Thoracic aorta (tissue), 2 donors: Measurements from ENCODE around the gene SAMD1. TPM values are rescaled to one million over a fixed set of nuclear protein-coding genes. Genes with fewer than 3 reads are reported as not detected.

Source experiments
- ATAC-seq: fragments of 150-250 bp; one replicate; pipeline ENCODE4 v1.8.0; 2017; ENCODE audit warnings: low read depth; ENCODE audit not compliant: insufficient number of reproducible peaks, low FRiP score
- DNase-seq: peaks from one replicate; pipeline ENCODE4 v3.0.0-alpha.2; 2020; ENCODE audit warnings: low spot score
- H3K27ac ChIP-seq, 2 donors: fragments of 200-600 bp; sonication (generic); 1 replicate in 1 of 2; 2 replicates in 1 of 2; pipeline ENCODE4 v1.5.1; 2016; ENCODE audit warnings: mild to moderate bottlenecking in 2 of 2, moderate library complexity in 2 of 2
- H3K27me3 ChIP-seq: fragments of 200-600 bp; sonication (generic); replicated peaks from 2 replicates; pipeline ENCODE4 v1.6.0; 2016; ENCODE audit warnings: mild to moderate bottlenecking; ENCODE audit not compliant: insufficient read depth
- H3K36me3 ChIP-seq: fragments of 200-600 bp; sonication (generic); one replicate; pipeline ENCODE4 v1.5.1; 2016
- H3K4me1 ChIP-seq, 2 donors: fragments of 200-600 bp; sonication (generic); 1 replicate in 1 of 2; 2 replicates in 1 of 2; pipeline versions ENCODE4 v1.5.1 to v1.6.0; 2016; ENCODE audit warnings: low read depth in 2 of 2, mild to moderate bottlenecking in 1 of 2; ENCODE audit not compliant: control insufficient read depth in 1 of 2
- H3K4me3 ChIP-seq: fragments of 200-600 bp; sonication (generic); 2 replicates; pipeline ENCODE4 v1.5.1; 2016; ENCODE audit warnings: mild to moderate bottlenecking
- H3K9me3 ChIP-seq: fragments of 200-600 bp; sonication (generic); 2 replicates; pipeline ENCODE4 v1.5.1; 2016
- total RNA-seq, 2 donors: library from RNA; depleted of rRNA; stranded (reverse); fragments of >200 nt; gene quantifications; one replicate each; pipeline versions ENCODE4 v1.1.0 to v1.2.3, GENCODE V29; 2016
- TF ChIP-seq, protein P1 (sequence below): fragments of 200-600 bp; sonication (generic); IDR thresholded peaks from one replicate; pipeline ENCODE4 v1.5.1; 2019; ENCODE audit warnings: antibody characterized with exemption

The SAMD1 gene
- total RNA-seq, 2 donors from 2014 or later: 8.9 to 27.5 TPM

DNA sequence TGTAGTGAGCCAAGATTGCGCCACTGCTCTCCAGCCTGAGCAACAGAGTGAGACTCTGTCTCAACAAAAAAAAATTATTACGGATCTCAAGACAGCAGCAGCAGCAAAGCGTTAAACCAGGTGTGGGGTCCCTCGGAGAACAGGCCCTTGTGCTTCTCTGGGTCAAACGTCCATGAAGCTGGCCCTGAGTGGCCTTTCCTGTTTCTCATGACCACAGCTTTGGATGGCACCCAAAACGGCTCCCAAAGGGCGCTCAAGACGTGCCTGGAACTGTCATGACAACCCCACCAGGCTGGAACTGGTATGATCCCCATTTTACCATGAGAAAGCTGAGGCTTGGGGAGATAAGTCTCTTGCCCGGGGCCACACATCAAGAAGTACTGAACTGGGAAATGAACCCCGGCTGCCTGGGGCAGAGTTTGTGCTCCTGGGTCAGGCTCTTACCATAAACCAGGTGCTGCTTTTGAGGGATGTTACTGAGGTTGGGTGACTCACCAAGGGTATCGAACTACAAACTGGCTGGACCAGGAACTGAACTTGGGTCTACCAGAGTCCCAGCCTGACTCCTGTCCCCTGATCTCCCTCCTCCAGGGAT lies 11.6 kb upstream of the SAMD1 start:
- Histone ChIP-seq H3K27me3 (no peaks in the 10 kb centered on the region), H3K27ac (no peak overlapping the region), H3K4me3 (no peak overlapping the region), H3K9me3 (no peaks in the 10 kb centered on the region), H3K36me3 (peaks cover 47% of the 10 kb centered on the region), H3K4me1 (peaks cover 1 to 7% of the 10 kb centered on the region in 2 donors)
- TF ChIP-seq, protein P1, sequence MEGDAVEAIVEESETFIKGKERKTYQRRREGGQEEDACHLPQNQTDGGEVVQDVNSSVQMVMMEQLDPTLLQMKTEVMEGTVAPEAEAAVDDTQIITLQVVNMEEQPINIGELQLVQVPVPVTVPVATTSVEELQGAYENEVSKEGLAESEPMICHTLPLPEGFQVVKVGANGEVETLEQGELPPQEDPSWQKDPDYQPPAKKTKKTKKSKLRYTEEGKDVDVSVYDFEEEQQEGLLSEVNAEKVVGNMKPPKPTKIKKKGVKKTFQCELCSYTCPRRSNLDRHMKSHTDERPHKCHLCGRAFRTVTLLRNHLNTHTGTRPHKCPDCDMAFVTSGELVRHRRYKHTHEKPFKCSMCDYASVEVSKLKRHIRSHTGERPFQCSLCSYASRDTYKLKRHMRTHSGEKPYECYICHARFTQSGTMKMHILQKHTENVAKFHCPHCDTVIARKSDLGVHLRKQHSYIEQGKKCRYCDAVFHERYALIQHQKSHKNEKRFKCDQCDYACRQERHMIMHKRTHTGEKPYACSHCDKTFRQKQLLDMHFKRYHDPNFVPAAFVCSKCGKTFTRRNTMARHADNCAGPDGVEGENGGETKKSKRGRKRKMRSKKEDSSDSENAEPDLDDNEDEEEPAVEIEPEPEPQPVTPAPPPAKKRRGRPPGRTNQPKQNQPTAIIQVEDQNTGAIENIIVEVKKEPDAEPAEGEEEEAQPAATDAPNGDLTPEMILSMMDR: no peak
- ATAC-seq (no peak), DNase-seq (no peak)

DNA sequence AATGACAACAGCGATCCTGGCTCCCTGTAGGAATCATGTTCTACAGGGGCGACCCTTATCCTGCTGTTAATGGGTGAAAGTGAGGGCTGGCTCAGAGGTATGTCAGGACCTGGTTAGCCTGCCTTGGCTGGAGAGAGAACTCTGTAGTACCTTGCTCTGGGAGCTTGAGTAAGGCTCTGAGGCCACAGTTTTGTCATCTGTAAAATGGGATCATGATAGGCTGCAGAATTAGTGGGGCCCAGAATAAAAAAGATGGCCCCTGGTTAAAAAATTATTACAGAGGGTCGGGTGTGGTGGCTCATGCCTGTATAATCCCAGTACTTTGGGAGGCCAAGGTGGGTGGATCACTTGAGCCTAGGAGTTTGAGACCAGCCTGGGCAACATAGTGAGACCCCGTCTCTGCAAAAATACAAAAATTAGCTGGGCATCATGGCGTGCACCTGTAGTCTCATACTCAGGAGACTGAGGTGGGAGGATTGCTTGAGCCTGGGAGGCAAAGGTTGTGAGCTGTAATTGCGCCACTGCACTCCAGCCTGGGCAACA lies 10.5 kb upstream of the SAMD1 start:
- ATAC-seq (no peak), DNase-seq (no peak)
- H3K4me3 ChIP-seq: no peak overlapping the region
- no peak overlapping the region for H3K27ac ChIP-seq
- H3K4me1 ChIP-seq: no peaks in the 10 kb centered on the region
- no peaks in the 10 kb centered on the region for H3K27me3 ChIP-seq
- H3K36me3 ChIP-seq: peaks cover 52% of the 10 kb centered on the region
- TF ChIP-seq, protein P1: no peak
- no peaks in the 10 kb centered on the region for H3K9me3 ChIP-seq

DNA sequence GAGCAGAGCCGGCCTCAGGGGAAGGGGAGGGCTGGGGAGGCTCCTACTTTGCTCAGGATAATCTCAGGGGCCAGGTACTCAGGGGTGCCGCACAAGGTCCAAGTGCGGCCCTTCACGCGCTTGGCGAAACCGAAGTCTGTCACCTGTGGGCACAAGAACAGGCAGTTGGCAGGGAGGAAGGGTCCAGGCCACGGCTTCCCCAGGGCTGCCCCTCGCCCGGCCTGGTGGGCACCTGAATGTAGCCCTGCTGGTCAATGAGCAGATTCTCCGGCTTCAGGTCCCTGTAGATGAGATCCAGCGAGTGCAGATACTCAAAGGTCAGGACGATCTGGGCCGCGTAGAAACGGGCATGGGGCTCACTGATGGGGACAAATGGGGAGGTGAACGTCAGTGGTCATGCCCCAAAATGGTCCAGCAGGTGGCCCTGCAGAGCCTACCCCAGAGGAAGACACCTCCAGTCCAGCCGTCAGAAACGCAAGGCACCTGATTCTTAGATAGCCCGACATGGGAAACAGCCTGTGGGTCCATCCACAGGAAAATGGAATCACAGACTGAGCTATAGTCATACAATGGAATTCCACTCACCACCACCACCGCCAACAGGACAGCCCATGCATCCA lies 7.1 kb upstream of the SAMD1 start:
- Histone ChIP-seq H3K36me3 (peaks cover 44% of the 10 kb centered on the region), H3K4me3 (no peak overlapping the region), H3K9me3 (peaks cover 7% of the 10 kb centered on the region), H3K4me1 (no peaks in the 10 kb centered on the region), H3K27me3 (no peaks in the 10 kb centered on the region), H3K27ac (no peak overlapping the region)
- TF ChIP-seq, protein P1: no peak
- no peak for DNase-seq
- ATAC-seq: no peak

DNA sequence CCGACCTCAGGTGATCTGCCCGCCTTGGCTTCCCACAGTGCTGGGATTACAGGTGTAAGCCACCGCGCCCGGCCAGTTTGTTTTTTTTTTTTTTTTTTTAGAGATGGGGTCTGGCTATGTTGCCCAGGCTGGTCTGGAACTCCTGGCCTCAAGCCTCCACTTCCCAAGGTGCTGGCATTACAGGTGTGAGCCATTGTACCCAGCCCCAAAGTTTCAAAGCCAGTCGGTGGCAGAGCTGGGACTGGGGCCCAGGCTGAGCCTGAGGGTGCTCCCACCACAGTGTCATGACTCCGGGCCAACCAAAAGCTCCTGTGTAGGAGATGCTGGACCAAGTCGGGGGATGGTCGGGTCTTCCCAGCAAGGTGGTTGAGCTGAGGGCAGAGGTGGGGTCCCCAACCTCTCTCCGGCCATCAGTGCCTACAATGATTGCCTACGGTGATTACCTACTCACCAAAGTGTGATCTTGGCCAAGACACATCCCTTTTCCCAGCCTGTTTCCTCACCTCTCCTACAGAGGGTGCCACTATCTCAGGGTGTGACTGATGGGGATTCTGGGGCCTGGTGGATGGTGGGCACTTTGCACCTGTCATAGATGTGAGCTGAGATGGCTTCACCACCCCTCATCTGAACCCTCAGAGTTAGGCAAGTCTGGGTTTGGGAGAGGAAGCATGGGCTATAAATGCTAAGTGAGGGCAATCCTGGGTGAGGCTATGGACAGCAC lies 5.9 kb upstream of the SAMD1 start:
- H3K27me3 ChIP-seq: no peaks in the 10 kb centered on the region
- ATAC-seq: no peak
- H3K27ac ChIP-seq: no peak overlapping the region
- H3K9me3 ChIP-seq: peaks cover 7% of the 10 kb centered on the region
- TF ChIP-seq, protein P1: no peak
- peaks cover 34% of the 10 kb centered on the region for H3K36me3 ChIP-seq
- peaks cover 3 to 8% of the 10 kb centered on the region in 2 donors for H3K4me1 ChIP-seq
- no peak for DNase-seq
- H3K4me3 ChIP-seq: no peak overlapping the region

DNA sequence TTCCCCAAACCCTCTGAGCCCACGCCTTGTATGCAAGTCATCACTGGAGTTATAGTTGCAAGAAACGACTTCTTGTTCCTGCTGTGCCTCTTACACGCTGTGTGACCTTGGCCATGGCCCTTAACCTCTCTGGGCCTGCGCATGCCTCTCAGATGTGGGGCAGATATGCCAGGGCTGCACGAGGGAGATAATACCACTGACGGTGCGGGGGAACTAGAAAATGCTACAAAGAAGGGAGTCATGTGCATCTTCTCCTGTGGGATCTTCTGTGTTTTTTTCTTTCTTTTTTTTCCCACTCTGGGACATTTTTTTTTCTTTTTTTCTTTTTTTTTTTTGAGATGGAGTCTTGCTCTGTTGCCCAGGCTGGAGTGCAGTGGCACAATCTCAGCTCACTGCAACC lies 4.3 kb upstream of the SAMD1 start:
- ATAC-seq (no peak), DNase-seq (no peak)
- peaks cover 23% of the 10 kb centered on the region for H3K36me3 ChIP-seq
- H3K4me3 ChIP-seq: no peak overlapping the region
- peaks cover 7% of the 10 kb centered on the region for H3K9me3 ChIP-seq
- TF ChIP-seq, protein P1: no peak
- H3K4me1 ChIP-seq: peaks cover 3 to 8% of the 10 kb centered on the region in 2 donors
- no peaks in the 10 kb centered on the region for H3K27me3 ChIP-seq
- no peak overlapping the region for H3K27ac ChIP-seq
